A673 (cell line): ENCODE results near the gene KXD1.

Source experiments
- CTCF ChIP-seq: fragments of 300-800, 200-600 bp; sonication (generic); conservative IDR thresholded peaks from 2 replicates; pipeline ENCODE4 v1.5.1; 2017; ENCODE audit warnings: low read depth, mild to moderate bottlenecking, antibody characterized with exemption, low read length, moderate library complexity, mixed read lengths
- EZH2 ChIP-seq: fragments of 200-600 bp; sonication (generic); IDR thresholded peaks from 2 replicates; pipeline ENCODE4 v1.6.1; 2017; ENCODE audit warnings: borderline replicate concordance, low read depth, mild to moderate bottlenecking, mixed read lengths, antibody characterized with exemption, low read length; ENCODE audit not compliant: poor library complexity, severe bottlenecking

- TF ChIP-seq EZH2 (no peak), CTCF (no peak)
These were observed 24.6 kb upstream of the KXD1 start for GRCh38 chr19:18533058-18533457.
